ENCODE data around the gene SCD. TPM values are rescaled to one million over a fixed set of nuclear protein-coding genes. Genes with fewer than 3 reads are reported as not detected.
A peak's percentile ranks its signal among the peaks of the same experiment; 100 is the strongest.
"Not testable (repeated sequence)": the region's sequence is repeated elsewhere in the genome, so short reads cannot be mapped to it uniquely, and the experiment has no call there.

SCD gene
- total RNA-seq = 10 to 100 TPM; 12.2 to 45.4 (median 23.4) TPM
- 116 TPM for polyA plus RNA-seq
- long read RNA-seq, donor 1, full-length matches to known transcripts = 12 of 17 reads
- long read RNA-seq, donor 1, partial matches to known transcripts = 1 of 17 reads
- long read RNA-seq, donor 1, other reads (novel, unspliced or antisense) = 4 of 17 reads
- long read RNA-seq, donor 2, full-length matches to known transcripts = 3 of 7 reads
- long read RNA-seq, donor 2, partial matches to known transcripts = 4 of 7 reads
- long read RNA-seq, donor 2, other reads (novel, unspliced or antisense) = 0 of 7 reads
- long read RNA-seq, donor 3, full-length matches to known transcripts = 14 of 28 reads
- long read RNA-seq, donor 3, partial matches to known transcripts = 8 of 28 reads
- long read RNA-seq, donor 3, other reads (novel, unspliced or antisense) = 6 of 28 reads
- long read RNA-seq, donor 4, full-length matches to known transcripts = 5 of 8 reads
- long read RNA-seq, donor 4, partial matches to known transcripts = 0 of 8 reads
- long read RNA-seq, donor 4, other reads (novel, unspliced or antisense) = 3 of 8 reads

DNA sequence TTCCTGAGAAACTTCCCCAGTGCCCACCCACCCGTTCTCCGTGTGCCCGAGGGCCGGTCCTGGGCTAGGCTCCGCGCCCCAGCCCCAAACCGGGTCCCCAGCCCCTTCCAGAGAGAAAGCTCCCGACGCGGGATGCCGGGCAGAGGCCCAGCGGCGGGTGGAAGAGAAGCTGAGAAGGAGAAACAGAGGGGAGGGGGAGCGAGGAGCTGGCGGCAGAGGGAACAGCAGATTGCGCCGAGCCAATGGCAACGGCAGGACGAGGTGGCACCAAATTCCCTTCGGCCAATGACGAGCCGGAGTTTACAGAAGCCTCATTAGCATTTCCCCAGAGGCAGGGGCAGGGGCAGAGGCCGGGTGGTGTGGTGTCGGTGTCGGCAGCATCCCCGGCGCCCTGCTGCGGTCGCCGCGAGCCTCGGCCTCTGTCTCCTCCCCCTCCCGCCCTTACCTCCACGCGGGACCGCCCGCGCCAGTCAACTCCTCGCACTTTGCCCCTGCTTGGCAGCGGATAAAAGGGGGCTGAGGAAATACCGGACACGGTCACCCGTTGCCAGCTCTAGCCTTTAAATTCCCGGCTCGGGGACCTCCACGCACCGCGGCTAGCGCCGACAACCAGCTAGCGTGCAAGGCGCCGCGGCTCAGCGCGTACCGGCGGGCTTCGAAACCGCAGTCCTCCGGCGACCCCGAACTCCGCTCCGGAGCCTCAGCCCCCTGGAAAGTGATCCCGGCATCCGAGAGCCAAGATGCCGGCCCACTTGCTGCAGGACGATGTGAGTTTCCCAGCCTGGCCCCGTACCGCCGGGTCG, at the start of gene SCD:
Gene SCD, plus strand, starts transcription at position 469 of the 803 bp plus-strand sequence. Its CDS starts 272 bp downstream, at position 741.
- under 1% methylated on average over 73 of the region's 73 CpGs for WGBS
- Histone ChIP-seq H3K27me3 (ENCODE audit: control insufficient read depth, insufficient read depth) (no peaks in the 10 kb centered on the region), H3K9me3 (ENCODE audit: control insufficient read depth, low read length) (no peaks in the 10 kb centered on the region), H3K4me1 (ENCODE audit: control insufficient read depth, insufficient read depth, low read length) (peaks cover 9% of the 10 kb centered on the region), H3K27ac (ENCODE audit: low read length) (no peak within 1 kb of the TSS), H3K4me3 (ENCODE audit: low read length) (peak within 1 kb of the TSS; percentile 51)
- peak; percentile 88 to 93 for ATAC-seq
- intact Hi-C loops (cut with DNase I) = loop anchor here in 2 of 4 donors (10.0 kb wide), 2 partner anchors 168 to 178 kb away; partner anchors contain the start of genes NDUFB8 (in 1 of the 2) and SEC31B (in 1 of the 2)
- peak; percentile 87 to 91 (median 91) for DNase-seq

DNA sequence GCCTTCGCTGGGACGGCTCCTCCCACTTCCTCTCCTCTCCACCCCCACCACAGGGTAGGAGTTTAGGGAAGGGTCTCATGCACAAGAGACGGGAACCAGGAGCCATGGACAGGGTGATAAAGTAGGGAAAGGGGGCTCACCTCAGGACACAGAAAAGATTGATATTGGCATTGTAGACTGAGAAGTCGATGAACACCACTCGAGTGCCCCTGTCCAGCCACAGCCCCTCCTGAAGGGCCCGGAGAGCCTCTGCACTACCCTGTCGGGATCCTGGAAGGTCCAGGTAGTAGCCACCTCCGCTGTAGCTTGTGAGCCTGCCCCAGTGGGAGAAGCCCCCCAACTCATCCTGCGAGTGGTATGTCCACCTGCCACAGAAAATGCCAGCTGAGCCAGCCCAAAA, 49.8 kb upstream of the SCD start:
- DNase-seq (no peak), ATAC-seq (no peak)
- Histone ChIP-seq H3K4me3 (ENCODE audit: low read length) (no peak overlapping the region), H3K27me3 (ENCODE audit: control insufficient read depth, insufficient read depth) (no peaks in the 10 kb centered on the region), H3K9me3 (ENCODE audit: control insufficient read depth, low read length) (no peaks in the 10 kb centered on the region), H3K27ac (ENCODE audit: low read length) (no peak overlapping the region), H3K4me1 (ENCODE audit: control insufficient read depth, insufficient read depth, low read length) (no peaks in the 10 kb centered on the region)
- WGBS = 68% methylated on average over 9 of the region's 9 CpGs
- intact Hi-C loops (cut with DNase I) = no loop called here

DNA sequence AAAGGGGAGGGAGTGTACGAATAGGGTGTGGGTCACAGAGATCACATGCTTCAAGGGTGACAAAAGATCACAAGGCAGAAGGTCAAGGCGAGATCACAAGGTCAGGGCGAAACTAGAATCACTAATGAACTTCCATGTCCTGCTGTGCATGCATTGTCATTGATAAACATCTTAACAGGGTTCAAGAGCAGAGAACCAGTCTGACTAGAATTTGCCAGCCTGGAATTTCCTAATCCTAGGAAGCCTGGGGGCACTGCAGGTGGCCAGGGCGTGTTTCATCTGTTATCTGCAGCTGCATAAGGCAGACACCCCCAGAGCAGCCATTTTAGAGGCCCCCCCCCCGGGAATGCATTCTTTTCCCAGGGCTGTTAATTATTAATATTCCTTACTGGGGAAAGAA, 45.9 kb upstream of the SCD start:
- H3K27ac ChIP-seq (ENCODE audit: low read length); H3K27me3 ChIP-seq (ENCODE audit: control insufficient read depth, insufficient read depth); H3K4me1 ChIP-seq (ENCODE audit: control insufficient read depth, insufficient read depth, low read length); DNase-seq; intact Hi-C loops (cut with DNase I); H3K4me3 ChIP-seq (ENCODE audit: low read length); H3K9me3 ChIP-seq (ENCODE audit: control insufficient read depth, low read length); ATAC-seq: not testable (repeated sequence)
- 68% methylated on average over 5 of the region's 5 CpGs for WGBS

DNA sequence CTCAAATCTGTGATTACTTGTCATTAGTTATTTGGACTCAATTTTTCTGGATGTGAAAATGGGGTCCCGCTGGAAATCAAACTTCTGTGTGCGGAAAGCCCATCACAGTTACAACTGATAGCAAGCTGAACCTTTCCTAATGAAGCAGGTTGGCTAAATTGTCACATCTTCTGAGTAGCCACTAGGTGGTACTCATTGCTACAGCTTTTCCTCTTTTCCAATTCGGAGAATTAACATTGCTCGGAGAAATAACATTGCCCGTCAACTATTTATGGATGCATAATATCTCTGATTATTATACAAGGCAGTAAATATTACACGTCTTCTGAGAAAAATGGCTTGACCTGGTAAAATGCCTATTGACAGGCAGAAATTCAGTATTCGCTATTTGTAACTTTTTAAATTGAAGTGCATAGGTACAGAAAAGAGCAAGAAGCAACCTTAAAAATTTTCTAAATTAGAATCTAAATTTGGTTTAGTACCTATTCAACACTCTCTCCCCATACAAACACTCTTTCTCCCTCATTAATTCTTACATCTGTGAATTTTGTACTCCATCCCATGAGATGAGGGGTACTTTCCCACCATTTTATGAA, 43.2 kb upstream of the SCD start:
- Histone ChIP-seq H3K27ac (ENCODE audit: low read length) (no peak overlapping the region), H3K9me3 (ENCODE audit: control insufficient read depth, low read length) (no peaks in the 10 kb centered on the region), H3K4me3 (ENCODE audit: low read length) (no peak overlapping the region), H3K4me1 (ENCODE audit: control insufficient read depth, insufficient read depth, low read length) (no peaks in the 10 kb centered on the region), H3K27me3 (ENCODE audit: control insufficient read depth, insufficient read depth) (peaks cover 2% of the 10 kb centered on the region)
- WGBS = 21% methylated on average over 7 of the region's 7 CpGs
- intact Hi-C loops (cut with DNase I) = no loop called here
- DNase-seq (no peak), ATAC-seq (no peak)

DNA sequence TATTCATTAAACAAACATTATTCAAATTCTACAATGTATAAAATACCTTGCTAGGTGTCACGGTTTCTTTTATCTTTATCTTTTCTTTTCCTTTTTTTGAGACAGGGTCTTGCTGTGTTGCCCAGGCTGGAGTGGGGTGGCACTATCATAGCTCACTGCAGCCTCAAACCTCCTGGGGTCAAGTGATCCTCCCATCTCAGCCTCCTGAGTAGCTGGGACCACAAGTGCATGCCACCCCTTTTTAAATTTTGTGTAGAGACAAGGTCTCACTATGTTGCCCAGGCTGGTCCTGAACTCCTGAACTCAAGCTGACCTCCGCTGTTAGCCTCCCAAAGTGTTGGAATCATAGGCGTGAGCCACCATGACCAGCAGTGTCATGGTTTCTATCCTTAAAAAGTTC, 42.6 kb upstream of the SCD start:
- Histone ChIP-seq H3K4me3 (ENCODE audit: low read length) (no peak overlapping the region), H3K4me1 (ENCODE audit: control insufficient read depth, insufficient read depth, low read length) (no peaks in the 10 kb centered on the region), H3K27me3 (ENCODE audit: control insufficient read depth, insufficient read depth) (peaks cover 2% of the 10 kb centered on the region), H3K27ac (ENCODE audit: low read length) (no peak overlapping the region), H3K9me3 (ENCODE audit: control insufficient read depth, low read length) (no peaks in the 10 kb centered on the region)
- intact Hi-C loops (cut with DNase I) = no loop called here
- WGBS = 82% methylated on average over 3 of the region's 3 CpGs
- DNase-seq = no peak
- no peak for ATAC-seq

DNA sequence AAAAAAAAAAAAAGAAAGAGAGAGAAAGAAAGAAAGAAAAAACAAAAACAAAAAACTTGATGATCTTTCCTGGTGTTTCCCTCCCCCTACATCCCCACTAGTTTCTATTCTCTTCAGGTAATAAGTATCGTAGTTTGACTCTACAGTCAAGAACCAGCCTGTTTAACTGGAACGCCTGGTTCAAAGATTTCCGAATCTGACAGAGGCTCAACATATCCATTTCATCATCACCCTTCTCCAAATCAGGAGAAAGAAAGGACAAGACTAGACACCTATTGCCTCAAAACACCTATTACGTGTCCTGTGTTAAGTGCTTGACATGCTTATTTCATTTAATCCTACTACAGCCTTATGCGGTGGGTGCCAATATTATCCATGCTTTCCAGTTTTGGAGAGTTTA, 40.2 kb upstream of the SCD start:
- intact Hi-C loops (cut with DNase I) = no loop called here
- DNase-seq = no peak
- Histone ChIP-seq H3K9me3 (ENCODE audit: control insufficient read depth, low read length) (no peaks in the 10 kb centered on the region), H3K4me1 (ENCODE audit: control insufficient read depth, insufficient read depth, low read length) (no peaks in the 10 kb centered on the region), H3K27me3 (ENCODE audit: control insufficient read depth, insufficient read depth) (peaks cover 2% of the 10 kb centered on the region), H3K27ac (ENCODE audit: low read length) (no peak overlapping the region), H3K4me3 (ENCODE audit: low read length) (no peak overlapping the region)
- no peak for ATAC-seq
- WGBS = 91% methylated on average over 5 of the region's 5 CpGs

DNA sequence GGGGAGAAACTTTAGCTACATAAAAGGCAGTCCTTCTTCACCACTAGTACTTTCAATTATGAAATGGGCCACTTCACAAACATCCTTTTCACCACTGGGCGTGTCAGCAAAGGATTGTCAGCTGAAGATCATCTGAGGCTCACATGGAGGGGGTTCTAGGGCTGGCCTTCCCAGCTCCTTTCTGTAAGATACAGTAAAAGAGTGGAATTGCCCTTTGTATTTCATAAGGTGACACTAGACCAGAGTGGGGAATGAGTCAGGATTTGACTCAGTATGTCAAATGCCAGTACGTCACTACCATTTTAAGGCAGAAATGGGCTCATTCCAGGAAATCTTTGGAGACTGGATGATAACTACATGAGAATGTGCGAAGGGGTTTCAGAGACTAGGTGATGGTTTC, 39.3 kb upstream of the SCD start:
- no peak overlapping the region for H3K27ac ChIP-seq (ENCODE audit: low read length)
- no peaks in the 10 kb centered on the region for H3K4me1 ChIP-seq (ENCODE audit: control insufficient read depth, insufficient read depth, low read length)
- no peak overlapping the region for H3K4me3 ChIP-seq (ENCODE audit: low read length)
- H3K9me3 ChIP-seq (ENCODE audit: control insufficient read depth, low read length) = no peaks in the 10 kb centered on the region
- H3K27me3 ChIP-seq (ENCODE audit: control insufficient read depth, insufficient read depth) = peaks cover 2% of the 10 kb centered on the region
- intact Hi-C loops (cut with DNase I) = no loop called here
- ATAC-seq (no peak), DNase-seq (no peak)
- WGBS = 83% methylated on average over 3 of the region's 3 CpGs

DNA sequence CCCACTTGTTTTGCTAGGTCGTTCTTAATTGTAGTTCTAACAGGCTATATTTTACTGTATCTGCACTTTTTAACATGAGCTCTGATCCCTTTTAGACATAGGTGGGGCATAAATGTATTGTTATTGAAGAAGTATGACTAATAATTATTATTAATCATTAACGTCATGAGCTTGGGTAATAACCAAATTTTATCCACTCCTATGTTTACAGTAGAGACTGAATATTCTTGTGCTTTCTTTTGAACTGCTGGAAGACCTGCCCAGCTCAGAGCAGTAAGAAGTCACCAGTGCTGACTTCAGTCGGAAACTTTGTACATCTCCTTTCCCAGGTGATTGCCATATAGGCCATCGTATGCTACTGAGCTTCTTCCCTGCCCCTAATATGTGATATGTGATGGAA, 35.7 kb upstream of the SCD start:
- no peaks in the 10 kb centered on the region for H3K4me1 ChIP-seq (ENCODE audit: control insufficient read depth, insufficient read depth, low read length)
- DNase-seq (no peak), ATAC-seq (no peak)
- intact Hi-C loops (cut with DNase I) = no loop called here
- 60% methylated on average over 4 of the region's 4 CpGs for WGBS
- H3K4me3 ChIP-seq (ENCODE audit: low read length) = no peak overlapping the region
- no peaks in the 10 kb centered on the region for H3K9me3 ChIP-seq (ENCODE audit: control insufficient read depth, low read length)
- H3K27ac ChIP-seq (ENCODE audit: low read length) = no peak overlapping the region
- H3K27me3 ChIP-seq (ENCODE audit: control insufficient read depth, insufficient read depth) = peaks cover 2% of the 10 kb centered on the region

DNA sequence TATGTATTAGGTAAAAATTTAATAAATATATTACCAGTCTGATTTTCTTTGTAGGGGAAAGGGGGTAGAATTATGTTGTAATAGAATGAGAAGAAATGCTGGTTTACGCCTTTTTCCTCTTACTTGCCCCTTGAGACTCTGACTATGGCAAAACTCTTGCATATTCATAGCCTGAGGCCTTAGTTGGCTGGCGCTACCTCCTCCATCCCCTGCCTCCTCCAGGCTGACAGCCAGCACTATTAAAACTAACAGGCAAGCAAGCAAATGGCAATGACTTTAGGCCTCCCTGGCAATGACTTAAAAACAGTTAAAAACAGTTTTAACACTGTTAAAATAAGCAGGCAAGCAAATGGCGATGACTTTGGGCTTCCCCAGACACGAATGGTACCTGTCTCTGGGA, 31.4 kb upstream of the SCD start:
- Histone ChIP-seq H3K27ac (ENCODE audit: low read length) (no peak overlapping the region), H3K27me3 (ENCODE audit: control insufficient read depth, insufficient read depth) (peaks cover 2% of the 10 kb centered on the region), H3K9me3 (ENCODE audit: control insufficient read depth, low read length) (no peaks in the 10 kb centered on the region), H3K4me1 (ENCODE audit: control insufficient read depth, insufficient read depth, low read length) (no peaks in the 10 kb centered on the region), H3K4me3 (ENCODE audit: low read length) (no peak overlapping the region)
- WGBS = 63% methylated on average over 4 of the region's 4 CpGs
- intact Hi-C loops (cut with DNase I) = no loop called here
- ATAC-seq (peak in 1 of 2 donors; percentile 45), DNase-seq (peak in 1 of 3 donors; percentile 35)

DNA sequence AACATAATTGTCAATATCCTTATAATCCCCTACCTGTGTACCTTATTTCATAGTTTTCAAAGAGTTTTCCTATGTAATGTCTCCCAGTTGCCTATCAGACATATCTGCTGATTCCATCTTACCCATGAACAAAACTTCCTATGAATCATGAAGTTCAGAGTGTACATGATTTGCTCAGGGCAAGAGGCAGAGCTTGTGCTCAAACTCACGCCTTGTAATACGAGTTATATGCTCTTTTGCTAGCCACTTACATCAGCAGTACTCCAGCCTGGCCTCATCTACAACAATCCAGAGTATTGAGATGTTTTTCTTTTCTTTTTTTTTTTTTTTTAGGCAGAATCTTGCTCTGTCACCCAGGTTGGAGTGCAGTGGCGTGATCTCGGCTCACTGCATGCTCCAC, 28.8 kb upstream of the SCD start:
- H3K27me3 ChIP-seq (ENCODE audit: control insufficient read depth, insufficient read depth) = peaks cover 2% of the 10 kb centered on the region
- WGBS = 76% methylated on average over 4 of the region's 4 CpGs

More for the DNA sequence above, 28.8 kb upstream of the SCD start:
- DNase-seq (no peak), ATAC-seq (no peak)
- Histone ChIP-seq H3K4me3 (ENCODE audit: low read length) (no peak overlapping the region), H3K9me3 (ENCODE audit: control insufficient read depth, low read length) (no peaks in the 10 kb centered on the region), H3K4me1 (ENCODE audit: control insufficient read depth, insufficient read depth, low read length) (no peaks in the 10 kb centered on the region), H3K27ac (ENCODE audit: low read length) (no peak overlapping the region)
- intact Hi-C loops (cut with DNase I) = no loop called here

Data from right cardiac atrium (tissue), 5 donors.